Measurements from ENCODE around the gene SELENOK. TPM values are rescaled to one million over a fixed set of nuclear protein-coding genes. Genes with fewer than 3 reads are reported as not detected.

The SELENOK gene
- total RNA-seq, 1 donor from 2014 or later = 39.4 TPM

- Mint-ChIP-seq H3K4me3 (ENCODE audit: unreplicated experiment) (no peak overlapping the region), H3K4me1 (ENCODE audit: low read depth, unreplicated experiment) (peaks cover 6% of the 10 kb centered on the region), H3K9me3 (ENCODE audit: unreplicated experiment) (no peaks in the 10 kb centered on the region), H3K27me3 (ENCODE audit: unreplicated experiment) (no peaks in the 10 kb centered on the region), H3K27ac (ENCODE audit: unreplicated experiment) (no peak overlapping the region), H3K36me3 (ENCODE audit: unreplicated experiment) (no peaks in the 10 kb centered on the region)
- DNase-seq = no peak
- no peak for TF ChIP-seq CTCF (IDR thresholded peaks at IDR 0.05; ENCODE audit: partially characterized antibody, unreplicated experiment)
Measured at GRCh38 chr3:53837331-53837730, 54.3 kb downstream of the SELENOK start.

- Mint-ChIP-seq H3K36me3 (ENCODE audit: unreplicated experiment) (no peaks in the 10 kb centered on the region), H3K27me3 (ENCODE audit: unreplicated experiment) (no peaks in the 10 kb centered on the region), H3K9me3 (ENCODE audit: unreplicated experiment) (no peaks in the 10 kb centered on the region), H3K4me1 (ENCODE audit: low read depth, unreplicated experiment) (peaks cover 3% of the 10 kb centered on the region), H3K27ac (ENCODE audit: unreplicated experiment) (no peak overlapping the region), H3K4me3 (ENCODE audit: unreplicated experiment) (no peak overlapping the region)
- no peak for DNase-seq
- TF ChIP-seq CTCF (IDR thresholded peaks at IDR 0.05; ENCODE audit: partially characterized antibody, unreplicated experiment) = no peak
Measured at GRCh38 chr3:53836084-53836872, 55.4 kb downstream of the SELENOK start.

- no peak overlapping the region for H3K4me3 Mint-ChIP-seq (ENCODE audit: unreplicated experiment)
- no peaks in the 10 kb centered on the region for H3K27me3 Mint-ChIP-seq (ENCODE audit: unreplicated experiment)
- H3K27ac Mint-ChIP-seq (ENCODE audit: unreplicated experiment) = no peak overlapping the region
- peaks cover 3% of the 10 kb centered on the region for H3K4me1 Mint-ChIP-seq (ENCODE audit: low read depth, unreplicated experiment)
- no peaks in the 10 kb centered on the region for H3K36me3 Mint-ChIP-seq (ENCODE audit: unreplicated experiment)
- no peaks in the 10 kb centered on the region for H3K9me3 Mint-ChIP-seq (ENCODE audit: unreplicated experiment)
- DNase-seq = no peak
- no peak for TF ChIP-seq CTCF (IDR thresholded peaks at IDR 0.05; ENCODE audit: partially characterized antibody, unreplicated experiment)
Measured at GRCh38 chr3:53835257-53835656, 56.4 kb downstream of the SELENOK start.

GRCh38 chr3:53834429-53835095 is 57.1 kb downstream of the SELENOK start:
- no peak overlapping the region for H3K27ac Mint-ChIP-seq (ENCODE audit: unreplicated experiment)
- no peak for TF ChIP-seq CTCF (IDR thresholded peaks at IDR 0.05; ENCODE audit: partially characterized antibody, unreplicated experiment)
- H3K4me1 Mint-ChIP-seq (ENCODE audit: low read depth, unreplicated experiment) = peaks cover 3% of the 10 kb centered on the region
- no peaks in the 10 kb centered on the region for H3K9me3 Mint-ChIP-seq (ENCODE audit: unreplicated experiment)
- no peaks in the 10 kb centered on the region for H3K27me3 Mint-ChIP-seq (ENCODE audit: unreplicated experiment)
- H3K4me3 Mint-ChIP-seq (ENCODE audit: unreplicated experiment) = no peak overlapping the region
- no peaks in the 10 kb centered on the region for H3K36me3 Mint-ChIP-seq (ENCODE audit: unreplicated experiment)
- no peak for DNase-seq

Other genes starting within 250 kb of the SELENOK start
- 0.61 TPM for gene CHDH, start 45.4 kb downstream of the SELENOK start, total RNA-seq (ENCODE audit: unreplicated experiment)
- gene IL17RB, start 45.3 kb downstream of the SELENOK start, total RNA-seq (ENCODE audit: unreplicated experiment) = 0.78 TPM
- 59.4 TPM for gene ACTR8, start 9.7 kb downstream of the SELENOK start, total RNA-seq (ENCODE audit: unreplicated experiment)
- 10.0 TPM for gene CACNA2D3, start 230.7 kb upstream of the SELENOK start, total RNA-seq (ENCODE audit: unreplicated experiment)

All from glutamatergic neuron (in vitro differentiated cells).